Duodenal mucosa (tissue), 2 donors: ENCODE measurements around the gene CLEC16A.

Experiments
- H3K27ac ChIP-seq: one replicate; pipeline ENCODE4 v1.7.0; 2013; ENCODE audit warnings: low read depth, low read length
- H3K27me3 ChIP-seq, 2 donors: one replicate each; pipeline ENCODE4 v1.7.0; 2013; ENCODE audit warnings: low read length in 2 of 2, control low read depth in 1 of 2; ENCODE audit not compliant: insufficient read depth in 2 of 2, control insufficient read depth in 1 of 2
- H3K36me3 ChIP-seq, 2 donors: one replicate each; pipeline ENCODE4 v1.7.0; 2013; ENCODE audit warnings: low read length in 2 of 2, control low read depth in 1 of 2; ENCODE audit not compliant: insufficient read depth in 2 of 2, control insufficient read depth in 1 of 2
- H3K4me1 ChIP-seq, 2 donors: one replicate each; pipeline ENCODE4 v1.7.0; 2013; ENCODE audit warnings: low read length in 2 of 2, control low read depth in 1 of 2; ENCODE audit not compliant: insufficient read depth in 2 of 2, control insufficient read depth in 1 of 2
- H3K4me3 ChIP-seq, 2 donors: one replicate each; pipeline ENCODE4 v1.7.0; 2013; ENCODE audit warnings: low read length in 2 of 2, low read depth in 1 of 2
- H3K9ac ChIP-seq, 2 donors: one replicate each; pipeline ENCODE4 v1.7.0; 2013; ENCODE audit warnings: low read length in 2 of 2, low read depth in 1 of 2
- H3K9me3 ChIP-seq, 2 donors: one replicate each; pipeline ENCODE4 v1.7.0; 2013; ENCODE audit warnings: low read length in 2 of 2, control low read depth in 1 of 2; ENCODE audit not compliant: control insufficient read depth in 1 of 2

CLEC16A gene

GRCh38 chr16:10932959-10933710 is 11.2 kb upstream of the CLEC16A start:
- H3K9me3 ChIP-seq = no peaks in the 10 kb centered on the region
- peaks cover 38% of the 10 kb centered on the region in 2 donors for H3K4me1 ChIP-seq
- H3K36me3 ChIP-seq = peaks cover 4 to 44% of the 10 kb centered on the region in 2 donors
- H3K27ac ChIP-seq = no peak overlapping the region
- H3K27me3 ChIP-seq = no peaks in the 10 kb centered on the region
- no peak overlapping the region for H3K9ac ChIP-seq
- H3K4me3 ChIP-seq = no peak overlapping the region

- Histone ChIP-seq H3K9ac (no peak overlapping the region), H3K27me3 (no peaks in the 10 kb centered on the region), H3K27ac (no peak overlapping the region), H3K9me3 (no peaks in the 10 kb centered on the region), H3K4me1 (peaks cover 45% of the 10 kb centered on the region in 2 donors), H3K4me3 (no peak overlapping the region), H3K36me3 (peaks cover 4 to 39% of the 10 kb centered on the region in 2 donors)
Observed at GRCh38 chr16:10933865-10934264, 10.5 kb upstream of the CLEC16A start.

- Histone ChIP-seq H3K27ac (no peak overlapping the region), H3K36me3 (peaks cover 4 to 33% of the 10 kb centered on the region in 2 donors), H3K9me3 (no peaks in the 10 kb centered on the region), H3K27me3 (no peaks in the 10 kb centered on the region), H3K9ac (no peak overlapping the region), H3K4me3 (no peak overlapping the region), H3K4me1 (peaks cover 52% of the 10 kb centered on the region in 2 donors)
Observed at GRCh38 chr16:10934325-10935107, 9.8 kb upstream of the CLEC16A start.

DNA sequence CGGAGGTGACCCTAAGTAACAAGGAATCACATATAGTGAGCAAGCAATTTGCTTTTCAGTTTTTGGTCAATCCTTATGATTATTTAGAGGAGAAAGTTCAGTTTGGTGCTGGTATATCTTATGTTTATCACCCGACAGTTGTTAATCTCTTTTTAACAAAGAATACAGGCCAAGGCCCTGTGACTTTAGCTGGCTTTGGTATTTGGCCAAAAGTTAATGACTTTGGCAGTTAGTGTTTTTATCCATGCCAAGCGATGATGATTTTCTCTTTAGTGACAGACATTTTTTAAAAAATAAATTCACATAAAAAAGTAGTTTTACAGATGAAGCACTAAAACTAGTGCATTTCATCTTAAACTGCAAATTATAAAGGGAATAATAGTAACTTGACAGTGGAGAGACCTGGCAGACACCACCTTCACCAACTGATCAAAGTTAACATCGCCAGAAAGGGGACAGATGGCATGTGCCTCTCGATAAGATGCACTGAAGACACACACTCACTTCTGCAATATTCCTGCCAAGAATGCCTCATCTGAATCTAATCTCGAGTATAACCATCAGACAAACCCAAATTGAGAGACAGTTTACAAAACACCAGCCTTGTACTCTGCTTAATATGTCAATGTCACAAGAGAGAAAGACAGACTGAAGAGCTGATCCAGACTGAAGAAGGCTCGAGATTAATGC is 9.0 kb upstream of the CLEC16A start:
- peaks cover 0 to 26% of the 10 kb centered on the region in 2 donors for H3K36me3 ChIP-seq
- peaks cover 60 to 61% of the 10 kb centered on the region in 2 donors for H3K4me1 ChIP-seq
- no peak overlapping the region for H3K9ac ChIP-seq
- no peak overlapping the region for H3K27ac ChIP-seq
- H3K9me3 ChIP-seq = no peaks in the 10 kb centered on the region
- H3K4me3 ChIP-seq = no peak overlapping the region
- H3K27me3 ChIP-seq = no peaks in the 10 kb centered on the region

- Histone ChIP-seq H3K4me1 (peaks cover 70 to 71% of the 10 kb centered on the region in 2 donors), H3K27me3 (no peaks in the 10 kb centered on the region), H3K4me3 (no peak overlapping the region), H3K9me3 (no peaks in the 10 kb centered on the region), H3K9ac (peak overlapping the region in 1 of 2 donors; percentile 24), H3K36me3 (peaks cover 0 to 17% of the 10 kb centered on the region in 2 donors), H3K27ac (no peak overlapping the region)
Observed at GRCh38 chr16:10936272-10936984, 7.9 kb upstream of the CLEC16A start.

DNA sequence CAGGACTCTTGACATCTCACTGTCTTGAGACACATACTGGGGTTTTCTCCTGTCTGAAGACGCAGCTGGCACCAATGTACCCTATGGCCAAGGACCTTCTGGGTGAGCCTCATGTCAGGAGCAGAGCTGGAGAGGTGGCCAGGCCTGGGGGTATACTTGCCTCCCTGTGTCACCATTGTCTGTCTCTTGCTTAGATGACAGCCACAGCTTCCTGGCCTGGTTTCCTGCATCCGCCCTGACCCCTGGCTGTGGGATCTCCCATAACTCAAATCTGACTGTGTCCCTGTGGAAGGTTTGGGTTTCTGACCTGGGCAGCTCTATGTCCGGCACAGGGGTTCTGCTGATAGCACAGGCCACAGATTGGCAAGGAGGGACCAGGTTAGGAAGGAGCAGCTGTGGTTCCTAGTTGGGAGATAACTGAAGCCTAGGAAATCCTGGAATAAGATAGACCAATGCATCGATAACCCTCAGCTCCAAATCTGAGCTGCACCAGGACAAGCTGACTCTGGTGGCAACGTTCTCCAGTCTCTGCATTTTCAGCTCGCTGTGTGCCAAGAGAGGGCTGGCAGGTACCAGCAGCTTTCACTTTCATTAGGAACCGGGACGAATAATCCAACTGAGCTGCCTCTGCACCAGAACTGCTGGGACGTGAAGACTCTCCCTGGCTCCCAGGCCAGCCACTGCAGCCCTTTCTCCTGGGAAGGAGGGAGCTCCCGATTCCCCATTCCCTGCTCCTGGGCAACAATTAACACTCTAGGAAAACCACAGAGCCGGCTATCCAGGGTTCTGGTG is 7.1 kb upstream of the CLEC16A start:
- H3K9ac ChIP-seq = peak overlapping the region; percentile 24 to 58
- no peaks in the 10 kb centered on the region for H3K9me3 ChIP-seq
- peaks cover 0 to 13% of the 10 kb centered on the region in 2 donors for H3K36me3 ChIP-seq
- no peaks in the 10 kb centered on the region for H3K27me3 ChIP-seq
- H3K27ac ChIP-seq = no peak overlapping the region
- H3K4me3 ChIP-seq = peak overlapping the region; percentile 60 to 89
- H3K4me1 ChIP-seq = peaks cover 70 to 71% of the 10 kb centered on the region in 2 donors

DNA sequence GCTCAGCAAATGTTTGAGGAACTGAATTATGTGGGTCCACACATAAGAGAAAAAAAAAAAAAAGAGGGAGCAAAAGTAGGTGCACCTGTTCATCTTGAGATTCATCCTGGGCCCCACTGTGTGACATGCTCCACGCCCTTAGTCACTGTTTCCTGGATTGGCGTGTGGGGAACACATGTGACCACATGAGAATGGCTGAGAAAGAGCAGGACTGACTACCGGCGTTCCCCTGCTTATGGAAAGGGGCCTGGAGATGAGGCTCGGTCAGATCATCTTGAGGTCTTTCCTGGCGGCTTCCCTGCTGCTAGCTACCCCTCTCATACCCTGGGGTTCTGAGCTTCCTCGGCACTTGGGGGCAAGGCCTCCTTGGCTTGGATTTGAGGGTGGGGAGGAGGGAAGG is 6.0 kb upstream of the CLEC16A start:
- H3K4me3 ChIP-seq = peak overlapping the region; percentile 60 to 89
- no peaks in the 10 kb centered on the region for H3K27me3 ChIP-seq
- peaks cover 0 to 10% of the 10 kb centered on the region in 2 donors for H3K36me3 ChIP-seq
- H3K9me3 ChIP-seq = no peaks in the 10 kb centered on the region
- H3K27ac ChIP-seq = peak overlapping the region; percentile 26
- peak overlapping the region in 1 of 2 donors; percentile 65 for H3K9ac ChIP-seq
- H3K4me1 ChIP-seq = peaks cover 75 to 80% of the 10 kb centered on the region in 2 donors

DNA sequence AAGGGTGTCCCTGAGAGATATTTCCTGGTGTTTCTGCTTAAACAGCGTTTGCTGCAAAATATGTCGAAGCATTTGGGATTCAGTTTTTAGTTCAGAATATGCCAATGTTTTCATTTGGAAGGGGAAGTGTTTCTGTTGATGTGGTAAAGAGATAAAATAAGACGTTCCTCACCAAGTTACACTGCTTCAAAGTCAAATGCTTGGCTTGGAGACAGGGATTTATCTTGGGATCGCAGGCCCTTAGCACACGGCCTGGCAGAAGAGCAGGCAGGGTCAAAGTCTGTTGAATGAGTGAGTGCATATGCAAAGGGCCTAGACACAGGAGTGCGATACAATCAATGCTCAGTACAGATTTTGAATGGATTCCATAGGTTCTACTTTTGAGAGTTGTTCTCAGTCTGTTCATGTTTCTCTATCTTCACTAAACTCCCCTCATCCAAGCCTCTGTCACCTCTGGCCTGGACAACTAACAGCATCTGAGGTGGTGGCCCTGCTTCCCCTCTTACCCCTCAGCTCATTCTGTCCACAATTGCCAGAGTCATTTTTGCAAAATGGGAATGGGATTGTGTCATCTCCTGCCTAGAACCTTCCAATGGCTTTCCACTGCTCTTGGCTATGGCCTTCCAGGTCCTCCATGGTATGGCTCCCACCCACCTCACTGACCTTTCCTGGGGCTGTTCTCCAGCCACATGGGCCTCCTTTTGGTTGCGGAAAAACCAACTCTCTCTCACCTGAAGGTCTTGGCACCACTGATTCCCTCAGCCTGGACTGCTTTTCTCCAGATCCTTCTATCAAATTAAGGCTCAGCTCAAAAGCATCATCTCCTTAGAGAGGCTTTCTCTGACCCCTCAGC is 5.3 kb upstream of the CLEC16A start:
- H3K9ac ChIP-seq = peak overlapping the region in 1 of 2 donors; percentile 65
- H3K4me3 ChIP-seq = peak overlapping the region; percentile 73 to 89
- H3K9me3 ChIP-seq = no peaks in the 10 kb centered on the region
- H3K27ac ChIP-seq = peak overlapping the region; percentile 26
- H3K36me3 ChIP-seq = peaks cover 0 to 3% of the 10 kb centered on the region in 2 donors
- H3K4me1 ChIP-seq = peaks cover 80 to 86% of the 10 kb centered on the region in 2 donors
- no peaks in the 10 kb centered on the region for H3K27me3 ChIP-seq
